Measurements from ENCODE around the gene KCTD18.

GRCh38 chr2:200461846-200462710, 47.8 kb downstream of the KCTD18 start:
- TF ChIP-seq CTCF (IDR thresholded peaks at IDR 0.05) (no peak), EP300 (IDR thresholded peaks at IDR 0.05) (no peak), POLR2A (IDR thresholded peaks at IDR 0.05) (no peak), POLR2AphosphoS5 (IDR thresholded peaks at IDR 0.05) (no peak)
